ENCODE data around the gene SLC35A5.
"Not testable (repeated sequence)": the region's sequence is repeated elsewhere in the genome, so short reads cannot be mapped to it uniquely, and the experiment has no call there.

SLC35A5 gene

GRCh38 chr3:112561734-112562529 lies at the start of gene SLC35A5, which contains the start of gene ATG3:
Gene SLC35A5, plus strand, starts transcription at chr3:112562045. Its CDS starts 1,359 bp downstream, at chr3:112563404.
Gene ATG3, minus strand, starts transcription at chr3:112561962. Its CDS starts 434 bp downstream, at chr3:112561528.
- DNase-seq: peak; percentile 99

GRCh38 chr3:112512320-112512719 lies 49.5 kb upstream of the SLC35A5 start:
- DNase-seq: no peak

GRCh38 chr3:112514527-112515128 lies 47.2 kb upstream of the SLC35A5 start:
- DNase-seq: peak; percentile 79

GRCh38 chr3:112518970-112519369 lies 42.9 kb upstream of the SLC35A5 start:
- not testable (repeated sequence) for DNase-seq

- DNase-seq: peak; percentile 72
Measured at GRCh38 chr3:112519424-112520001, 42.3 kb upstream of the SLC35A5 start.

GRCh38 chr3:112524127-112524526 lies 37.7 kb upstream of the SLC35A5 start:
- not testable (repeated sequence) for DNase-seq

- DNase-seq: no peak
Measured at GRCh38 chr3:112530573-112530972, 31.3 kb upstream of the SLC35A5 start.

GRCh38 chr3:112531358-112531781 lies 30.5 kb upstream of the SLC35A5 start:
- peak; percentile 27 for DNase-seq

- DNase-seq: no peak
Measured at GRCh38 chr3:112539825-112540650, 21.8 kb upstream of the SLC35A5 start.

GRCh38 chr3:112546216-112546759 lies 15.6 kb upstream of the SLC35A5 start:
- no peak for DNase-seq

- no peak for DNase-seq
Measured at GRCh38 chr3:112550859-112551258, 11.0 kb upstream of the SLC35A5 start.

GRCh38 chr3:112555535-112556170 lies 6.2 kb upstream of the SLC35A5 start:
- no peak for DNase-seq

- no peak for DNase-seq
Measured at GRCh38 chr3:112557976-112558375, 3.9 kb upstream of the SLC35A5 start.

GRCh38 chr3:112560307-112560706 lies 1.5 kb upstream of the SLC35A5 start:
- no peak for DNase-seq

GRCh38 chr3:112560721-112561483 lies 943 bp upstream of the SLC35A5 start:
- DNase-seq: peak; percentile 80

GRCh38 chr3:112561484-112561733 lies 436 bp upstream of the SLC35A5 start:
- no peak for DNase-seq

GRCh38 chr3:112564247-112564939 lies 2.5 kb downstream of the SLC35A5 start:
- not testable (repeated sequence) for DNase-seq

- DNase-seq: no peak
Measured at GRCh38 chr3:112564940-112565305, 3.1 kb downstream of the SLC35A5 start.

GRCh38 chr3:112568642-112569041 lies 6.8 kb downstream of the SLC35A5 start:
- DNase-seq: no peak

- no peak for DNase-seq
Measured at GRCh38 chr3:112569265-112569664, 7.4 kb downstream of the SLC35A5 start.

- no peak for DNase-seq
Measured at GRCh38 chr3:112572701-112573100, 10.9 kb downstream of the SLC35A5 start.

Data from activated CD4-positive, alpha-beta T cell treated with anti-CD3 and anti-CD28 coated beads, Interleukin-2, amount 50 U/mL, for 16 hours (primary cell).